ENCODE measurements around the gene PTX4.

PTX4 gene

DNA sequence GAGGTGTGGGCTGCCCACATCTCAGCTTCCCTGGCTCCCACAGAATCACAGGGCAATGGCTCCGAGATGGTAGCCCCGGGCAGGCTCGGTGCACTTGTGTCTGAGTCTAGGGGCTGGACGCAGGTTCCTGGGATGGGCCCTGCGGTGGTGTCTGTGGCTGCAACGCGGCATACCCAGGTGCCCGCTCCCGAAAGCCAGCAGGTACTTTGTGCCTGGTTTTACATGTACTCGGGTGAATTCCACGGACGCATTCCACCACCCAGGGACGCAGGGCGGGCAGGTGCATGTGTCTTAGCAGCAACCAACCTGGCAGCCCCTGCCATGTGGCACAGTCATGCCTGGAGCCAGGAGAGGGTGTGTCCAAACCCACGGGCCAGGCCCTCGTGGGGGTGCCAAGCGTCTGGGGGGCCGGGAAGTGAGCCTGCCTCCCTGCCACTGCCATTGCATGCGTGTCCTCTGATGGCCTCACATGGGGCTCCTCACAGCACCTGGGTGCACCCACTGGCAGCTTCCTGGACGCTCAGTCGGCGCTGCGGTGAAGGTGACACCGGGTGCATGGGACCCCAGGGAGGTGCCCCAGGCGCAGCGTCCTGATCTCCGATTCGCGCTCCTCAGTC lies 40.3 kb upstream of the PTX4 start:
- Mint-ChIP-seq H3K36me3 (ENCODE audit: low read depth) (no peaks in the 10 kb centered on the region), H3K4me3 (no peak overlapping the region), H3K4me1 (ENCODE audit: low read depth) (peaks cover 13% of the 10 kb centered on the region), H3K27me3 (ENCODE audit: low read depth) (no peaks in the 10 kb centered on the region), H3K9me3 (no peaks in the 10 kb centered on the region), H3K27ac (no peak overlapping the region)

DNA sequence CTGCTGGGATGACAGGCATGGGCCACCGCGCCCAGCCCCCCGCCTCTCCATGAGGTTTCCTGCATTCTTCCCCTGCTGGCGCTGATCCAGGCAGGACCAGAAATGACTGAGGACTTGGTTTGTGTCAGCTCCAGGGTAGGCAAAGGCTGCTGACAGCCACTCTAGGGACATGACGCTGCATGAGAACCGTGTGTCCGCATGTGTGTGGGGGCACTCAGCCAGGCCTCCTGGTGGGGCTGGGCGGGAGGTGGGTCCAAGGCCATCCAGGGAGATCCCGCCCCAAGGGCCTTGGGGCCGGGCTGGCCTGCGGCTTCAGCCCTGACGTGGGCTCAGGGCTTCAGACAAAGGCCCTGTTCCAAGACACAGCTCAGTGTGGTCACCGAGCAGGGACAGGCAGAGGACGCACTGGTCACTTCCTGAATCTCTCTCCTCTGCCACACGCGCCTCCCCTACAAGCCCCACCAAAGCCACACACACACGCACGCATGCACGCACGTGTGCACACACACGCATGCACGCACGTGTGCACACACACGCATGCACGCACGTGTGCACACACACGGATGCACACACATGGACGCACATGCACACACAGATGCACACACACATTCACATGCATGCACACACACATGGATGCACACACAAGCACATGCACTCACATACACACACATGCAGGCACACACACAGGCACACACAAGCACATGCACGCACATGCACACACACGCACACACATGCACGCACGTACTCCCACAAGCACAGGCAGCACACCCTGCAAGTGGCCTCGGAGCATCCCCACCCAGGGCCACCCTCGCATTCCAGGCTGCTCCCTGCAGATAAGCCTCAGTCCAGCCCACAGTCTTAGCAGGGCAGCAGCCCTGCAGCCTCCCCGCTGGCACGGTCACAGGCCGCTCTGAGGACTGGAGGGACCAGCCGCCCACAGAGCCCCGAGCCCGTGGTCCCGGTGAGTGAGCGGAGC lies 39.4 kb upstream of the PTX4 start:
- Mint-ChIP-seq H3K4me3 (no peak overlapping the region), H3K27ac (no peak overlapping the region)

DNA sequence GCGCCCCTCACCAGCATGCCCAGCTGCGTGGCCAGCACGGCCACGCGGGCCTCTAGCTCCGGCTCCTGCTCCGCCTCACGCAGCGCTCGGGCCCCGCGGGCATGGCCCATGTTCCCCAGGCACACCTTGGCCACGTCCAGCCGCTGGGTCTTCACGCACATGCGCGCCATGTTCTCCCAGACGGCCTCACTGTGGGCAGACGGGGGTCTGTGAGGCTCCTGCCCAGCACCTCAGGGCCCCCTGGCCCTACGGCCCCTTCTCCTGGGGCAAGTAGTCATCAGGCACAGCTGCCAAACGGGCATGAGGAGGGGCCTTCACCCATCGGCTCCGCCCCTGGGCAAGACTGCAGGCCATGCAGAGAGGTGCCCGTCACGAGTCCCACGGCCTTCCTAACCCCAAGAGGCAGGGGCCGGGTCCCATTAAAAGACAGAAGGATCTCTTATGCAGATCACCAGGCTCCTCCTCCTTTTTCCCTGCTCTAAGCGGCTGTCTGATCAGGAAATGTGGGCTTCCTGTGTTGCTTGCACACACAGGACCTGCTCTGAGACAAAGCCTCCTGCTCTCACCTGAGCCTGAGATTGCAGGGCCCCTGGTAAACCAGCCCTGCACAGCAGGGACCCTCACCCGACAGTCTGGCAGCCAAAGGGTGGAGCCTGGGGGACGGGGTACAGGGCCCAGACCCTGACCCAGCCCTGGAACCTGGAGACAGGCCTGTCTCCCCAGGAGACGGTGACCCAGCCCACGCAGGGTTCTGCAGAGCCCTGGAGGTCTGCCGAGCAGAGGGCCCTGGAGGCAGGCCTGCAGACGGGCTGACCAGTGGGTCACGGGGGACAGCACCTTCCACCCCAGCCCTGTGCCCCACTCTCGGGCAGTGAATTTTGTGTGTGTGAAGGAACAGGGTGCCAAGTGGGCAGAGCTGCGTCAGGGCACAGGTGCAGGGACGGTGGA lies 38.1 kb upstream of the PTX4 start:
- Mint-ChIP-seq H3K27ac (peak overlapping the region; percentile 31), H3K27me3 (ENCODE audit: low read depth) (no peaks in the 10 kb centered on the region), H3K9me3 (no peaks in the 10 kb centered on the region), H3K36me3 (ENCODE audit: low read depth) (no peaks in the 10 kb centered on the region), H3K4me1 (ENCODE audit: low read depth) (peaks cover 9% of the 10 kb centered on the region), H3K4me3 (no peak overlapping the region)

More for the DNA sequence above, 39.4 kb upstream of the PTX4 start:
- no peaks in the 10 kb centered on the region for H3K36me3 Mint-ChIP-seq (ENCODE audit: low read depth)
- H3K4me1 Mint-ChIP-seq (ENCODE audit: low read depth), result peaks cover 9% of the 10 kb centered on the region
- H3K9me3 Mint-ChIP-seq, result no peaks in the 10 kb centered on the region
- H3K27me3 Mint-ChIP-seq (ENCODE audit: low read depth), result no peaks in the 10 kb centered on the region

DNA sequence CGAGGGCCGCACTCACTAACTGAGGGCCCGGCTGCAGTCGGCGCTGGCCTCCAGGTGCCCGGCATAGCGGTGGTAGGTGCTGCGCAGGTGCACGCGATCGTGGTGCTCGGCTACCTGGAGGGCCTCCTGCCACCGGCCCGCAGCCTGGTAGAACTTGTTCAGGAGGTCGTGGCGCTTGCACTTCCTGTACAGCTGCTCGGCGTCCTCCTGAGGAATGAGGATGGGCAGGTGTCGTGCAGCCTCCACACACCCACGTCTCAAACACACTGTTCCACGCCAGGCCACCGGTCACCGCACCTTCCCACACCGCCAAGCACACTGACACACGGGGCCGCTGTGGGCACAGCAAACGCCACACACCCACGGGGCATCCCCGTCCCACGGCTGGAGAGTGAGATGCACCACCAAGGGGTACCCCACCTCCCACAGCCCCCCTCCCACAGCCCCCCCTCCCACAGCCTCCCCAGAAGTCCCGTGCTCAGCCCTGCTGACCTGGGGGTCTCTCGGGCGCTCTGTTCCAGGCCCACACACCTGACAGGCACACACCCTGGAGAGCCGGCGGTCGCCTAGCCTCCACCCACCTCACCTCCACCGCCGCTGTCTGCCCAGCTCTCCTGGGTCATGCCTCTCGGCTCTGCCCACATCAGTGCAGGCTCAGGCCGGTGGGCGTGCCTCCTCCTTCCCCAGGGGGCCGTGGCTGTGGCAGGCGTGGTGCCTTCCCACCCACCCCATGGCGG lies 37.3 kb upstream of the PTX4 start:
- Mint-ChIP-seq H3K4me1 (ENCODE audit: low read depth) (peaks cover 9% of the 10 kb centered on the region), H3K9me3 (no peaks in the 10 kb centered on the region), H3K27ac (no peak overlapping the region), H3K4me3 (no peak overlapping the region), H3K36me3 (ENCODE audit: low read depth) (no peaks in the 10 kb centered on the region), H3K27me3 (ENCODE audit: low read depth) (no peaks in the 10 kb centered on the region)

DNA sequence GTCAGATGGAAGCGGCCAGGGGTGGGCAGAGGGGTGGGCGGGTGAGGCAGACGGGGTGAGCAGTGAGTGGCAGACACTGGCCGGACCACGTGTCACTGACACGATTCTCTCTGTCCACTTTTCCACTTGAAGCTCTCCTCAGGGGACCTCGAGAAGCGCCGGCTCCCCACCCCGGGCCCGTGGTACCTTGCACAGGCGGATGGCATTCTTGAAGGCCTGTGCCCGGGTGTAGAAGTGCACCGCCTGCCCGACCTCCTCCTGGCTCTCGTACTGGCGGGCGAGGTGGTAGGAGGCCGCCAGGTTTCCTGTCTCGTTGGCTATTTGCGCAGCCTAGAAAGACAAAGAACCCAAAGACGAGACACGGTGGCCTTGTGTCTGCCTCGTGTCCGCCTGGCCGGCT lies 35.6 kb upstream of the PTX4 start:
- Mint-ChIP-seq H3K27me3 (ENCODE audit: low read depth) (no peaks in the 10 kb centered on the region), H3K36me3 (ENCODE audit: low read depth) (no peaks in the 10 kb centered on the region), H3K27ac (no peak overlapping the region), H3K4me1 (ENCODE audit: low read depth) (peaks cover 9% of the 10 kb centered on the region), H3K4me3 (no peak overlapping the region), H3K9me3 (no peaks in the 10 kb centered on the region)

DNA sequence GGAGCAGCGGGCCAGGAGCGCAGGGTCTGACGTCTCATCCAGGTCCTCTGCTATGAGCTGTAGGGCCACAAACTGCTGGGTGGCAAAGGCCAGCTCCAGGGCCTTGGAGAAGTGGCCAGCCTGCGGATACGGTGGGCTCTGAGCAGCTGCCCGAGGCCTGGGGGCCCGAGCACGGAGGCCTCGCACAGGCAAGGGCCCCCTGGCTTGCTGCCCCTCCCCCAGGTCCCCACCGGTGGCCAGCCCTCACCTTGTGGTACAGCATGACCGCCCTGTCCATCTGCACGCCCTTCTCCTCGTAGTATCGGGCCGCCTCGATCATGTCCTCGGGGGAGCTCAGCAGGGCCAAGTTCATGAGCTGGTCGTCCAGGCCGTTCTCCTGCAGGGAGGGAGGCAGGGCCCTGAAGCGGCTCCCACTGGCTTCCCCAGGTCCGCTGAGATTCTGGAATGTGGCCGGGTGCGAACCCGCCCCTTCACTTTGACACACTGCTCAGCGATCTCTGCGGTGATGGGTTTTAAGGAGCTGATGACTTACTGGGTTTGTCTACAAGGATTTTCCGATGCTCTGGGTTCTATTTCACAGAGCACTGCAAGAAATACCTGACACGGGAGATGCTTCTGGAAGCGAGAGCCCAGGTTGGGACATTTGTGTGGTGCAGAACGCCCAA lies 35.0 kb upstream of the PTX4 start:
- no peak overlapping the region for H3K27ac Mint-ChIP-seq

DNA sequence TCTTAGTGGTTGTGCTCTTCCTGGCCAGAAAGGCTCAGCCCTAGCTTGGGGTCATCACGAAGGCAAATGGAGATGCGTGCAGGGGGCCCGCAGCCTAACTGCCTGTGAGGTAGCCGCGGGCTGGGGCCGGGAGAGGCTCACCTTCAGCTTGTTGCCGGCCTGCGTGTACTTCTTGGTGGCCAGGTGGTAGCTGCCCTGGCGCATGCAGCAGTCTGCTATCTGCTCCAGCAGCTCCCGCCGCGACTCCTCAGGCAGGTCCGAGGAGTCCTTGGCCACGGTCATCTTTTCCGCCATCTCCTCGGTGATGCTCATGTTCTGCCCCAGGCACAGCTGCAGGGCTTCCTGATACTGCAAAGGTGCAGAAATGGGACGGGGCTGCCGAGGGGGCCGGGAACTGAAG lies 31.7 kb upstream of the PTX4 start:
- Mint-ChIP-seq H3K36me3 (ENCODE audit: low read depth) (no peaks in the 10 kb centered on the region), H3K27me3 (ENCODE audit: low read depth) (no peaks in the 10 kb centered on the region), H3K4me1 (ENCODE audit: low read depth) (peaks cover 1% of the 10 kb centered on the region), H3K9me3 (no peaks in the 10 kb centered on the region), H3K4me3 (no peak overlapping the region), H3K27ac (no peak overlapping the region)

More for the DNA sequence above, 35.0 kb upstream of the PTX4 start:
- Mint-ChIP-seq H3K27me3 (ENCODE audit: low read depth) (no peaks in the 10 kb centered on the region), H3K4me1 (ENCODE audit: low read depth) (peaks cover 9% of the 10 kb centered on the region), H3K4me3 (no peak overlapping the region), H3K36me3 (ENCODE audit: low read depth) (no peaks in the 10 kb centered on the region), H3K9me3 (no peaks in the 10 kb centered on the region)

DNA sequence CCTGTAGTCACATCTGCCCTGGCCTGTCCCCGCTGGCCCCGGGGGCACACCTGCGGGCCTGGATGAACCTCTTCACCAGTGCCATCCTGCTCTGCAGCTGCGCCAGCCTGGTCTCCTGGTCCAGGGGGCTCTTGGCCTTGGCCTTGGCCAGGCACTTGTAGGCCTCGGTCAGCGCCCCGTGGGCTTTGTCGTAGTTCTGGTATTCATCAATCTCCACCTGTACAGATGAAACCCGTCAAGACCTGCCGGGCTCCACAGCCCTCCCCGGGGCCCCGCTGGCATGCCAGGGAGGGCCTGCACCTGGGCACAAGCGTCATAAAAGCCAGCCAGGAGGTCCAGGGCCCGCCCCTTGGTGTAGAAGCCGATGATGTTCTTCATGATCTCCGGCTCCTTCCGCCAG lies 31.1 kb upstream of the PTX4 start:
- H3K9me3 Mint-ChIP-seq, result no peaks in the 10 kb centered on the region
- H3K36me3 Mint-ChIP-seq (ENCODE audit: low read depth), result no peaks in the 10 kb centered on the region
- H3K4me3 Mint-ChIP-seq, result no peak overlapping the region
- H3K27me3 Mint-ChIP-seq (ENCODE audit: low read depth), result no peaks in the 10 kb centered on the region
- peaks cover 1% of the 10 kb centered on the region for H3K4me1 Mint-ChIP-seq (ENCODE audit: low read depth)
- no peak overlapping the region for H3K27ac Mint-ChIP-seq

DNA sequence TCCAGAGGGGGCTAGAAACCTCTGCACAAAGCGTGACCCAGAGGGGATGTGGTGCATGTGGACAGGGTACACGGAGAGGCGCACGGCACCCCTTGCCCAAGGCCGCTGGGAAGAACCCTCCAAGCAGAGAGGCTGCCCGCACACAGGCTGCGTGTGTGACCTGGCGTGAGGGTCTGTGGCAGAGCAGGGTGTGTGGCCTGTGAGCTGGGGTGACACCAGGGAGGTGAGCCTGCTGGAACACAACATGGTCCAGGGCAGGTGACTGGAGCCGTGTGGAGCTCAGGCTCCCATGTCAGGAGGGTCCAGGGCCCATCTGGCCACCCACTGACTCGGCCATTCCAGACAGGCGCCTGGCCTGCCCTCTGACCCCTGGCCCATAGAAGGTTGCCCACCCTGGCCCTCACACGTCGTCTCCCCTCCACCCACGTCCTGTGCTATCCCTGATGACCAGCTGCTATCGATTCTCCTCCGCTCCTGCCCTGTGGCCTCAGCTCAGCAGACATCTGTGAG lies 29.9 kb upstream of the PTX4 start:
- no peaks in the 10 kb centered on the region for H3K36me3 Mint-ChIP-seq (ENCODE audit: low read depth)
- no peaks in the 10 kb centered on the region for H3K27me3 Mint-ChIP-seq (ENCODE audit: low read depth)

DNA sequence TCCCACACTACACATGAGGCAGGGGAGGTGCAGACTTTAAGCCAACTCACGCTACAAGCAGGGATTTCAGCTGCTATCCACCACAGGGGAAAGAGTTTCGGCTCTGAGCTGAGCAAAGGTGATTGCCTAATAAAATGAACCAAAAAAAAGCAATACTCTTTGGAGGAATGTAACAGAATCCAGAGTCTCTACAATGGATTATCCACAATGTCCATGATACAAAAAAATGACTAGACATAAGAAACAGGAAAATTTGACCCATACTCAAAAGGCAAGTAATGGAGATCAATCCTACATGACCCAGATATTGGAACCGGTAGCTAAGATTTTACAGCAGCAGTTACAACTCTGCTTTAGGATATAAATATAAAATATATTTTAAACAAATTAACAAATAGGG lies 25.8 kb upstream of the PTX4 start:
- Mint-ChIP-seq H3K4me3 (no peak overlapping the region), H3K27ac (no peak overlapping the region), H3K9me3 (no peaks in the 10 kb centered on the region)

More for the DNA sequence above, 29.9 kb upstream of the PTX4 start:
- Mint-ChIP-seq H3K4me1 (ENCODE audit: low read depth) (peaks cover 1% of the 10 kb centered on the region), H3K9me3 (no peaks in the 10 kb centered on the region), H3K4me3 (no peak overlapping the region), H3K27ac (no peak overlapping the region)

DNA sequence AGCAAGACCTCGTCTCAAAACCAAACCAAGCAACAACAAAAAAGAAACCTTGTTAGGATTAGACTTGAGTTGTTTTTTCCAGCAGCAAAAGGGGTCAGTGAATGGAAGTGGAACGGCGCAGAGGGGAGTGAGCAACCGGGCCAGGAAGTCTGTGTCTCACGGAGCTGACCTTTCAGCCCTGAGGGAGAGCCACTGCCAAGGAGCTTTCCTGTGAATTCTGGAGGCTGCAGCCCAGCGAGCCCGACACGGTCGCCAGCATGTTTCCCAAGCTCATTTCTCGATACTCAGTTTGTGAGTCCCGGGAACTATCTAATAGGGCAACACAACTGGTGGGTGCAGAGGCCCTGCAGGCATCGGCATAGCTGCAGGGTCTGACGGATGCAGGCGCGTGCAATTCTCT lies 24.0 kb upstream of the PTX4 start:
- Mint-ChIP-seq H3K9me3 (no peaks in the 10 kb centered on the region), H3K27me3 (ENCODE audit: low read depth) (no peaks in the 10 kb centered on the region), H3K4me1 (ENCODE audit: low read depth) (peaks cover 1% of the 10 kb centered on the region), H3K36me3 (ENCODE audit: low read depth) (peaks cover 8% of the 10 kb centered on the region), H3K4me3 (no peak overlapping the region), H3K27ac (no peak overlapping the region)

More for the DNA sequence above, 25.8 kb upstream of the PTX4 start:
- Mint-ChIP-seq H3K36me3 (ENCODE audit: low read depth) (peaks cover 8% of the 10 kb centered on the region), H3K27me3 (ENCODE audit: low read depth) (no peaks in the 10 kb centered on the region), H3K4me1 (ENCODE audit: low read depth) (peaks cover 1% of the 10 kb centered on the region)

DNA sequence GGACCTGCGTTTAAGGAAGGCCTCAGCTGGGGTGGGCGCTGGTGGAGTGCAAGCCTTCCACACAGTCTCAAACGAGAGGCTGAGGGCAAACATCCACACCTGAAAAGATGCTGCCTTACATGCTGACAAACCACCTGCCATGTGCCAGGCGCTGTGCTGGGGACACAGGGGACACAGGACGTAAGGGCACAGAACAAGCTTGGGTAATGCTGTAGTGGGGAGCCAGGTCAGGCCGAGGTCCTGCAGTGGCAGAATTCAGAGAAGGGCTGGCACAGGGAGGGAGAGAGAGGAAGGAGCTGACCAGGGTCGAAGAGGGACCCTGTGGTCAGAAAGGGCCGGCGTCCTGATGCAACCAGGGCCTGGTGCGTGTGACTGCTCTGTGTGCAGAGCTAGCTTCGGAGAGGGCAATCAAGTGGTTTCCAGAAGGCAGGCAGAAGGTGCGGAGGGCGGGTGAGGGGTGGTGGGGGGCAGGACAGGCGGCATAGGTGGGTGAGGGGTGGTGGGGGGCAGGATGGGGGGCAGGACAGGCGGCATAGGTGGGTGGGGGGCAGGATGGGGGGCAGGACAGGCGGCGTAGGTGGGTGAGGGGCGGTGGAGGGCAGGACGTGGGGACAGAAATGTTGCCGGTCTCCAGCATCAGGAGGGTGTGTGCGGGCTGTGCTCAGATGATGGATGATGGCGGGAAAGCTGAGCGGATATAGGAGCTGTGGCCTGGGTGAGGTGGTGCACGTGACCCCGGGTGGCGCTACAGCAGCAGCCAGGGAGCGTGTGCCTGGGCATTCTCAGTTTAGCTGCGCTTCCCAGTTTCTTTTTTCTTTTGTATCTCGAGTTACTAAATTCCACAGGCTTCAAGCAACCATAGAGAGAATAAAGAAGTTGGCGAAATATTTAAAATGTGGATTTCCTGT lies 23.2 kb upstream of the PTX4 start:
- H3K9me3 Mint-ChIP-seq, result no peaks in the 10 kb centered on the region
- H3K27me3 Mint-ChIP-seq (ENCODE audit: low read depth), result no peaks in the 10 kb centered on the region
- H3K36me3 Mint-ChIP-seq (ENCODE audit: low read depth), result peaks cover 10% of the 10 kb centered on the region
- H3K4me3 Mint-ChIP-seq, result no peak overlapping the region
- peaks cover 1% of the 10 kb centered on the region for H3K4me1 Mint-ChIP-seq (ENCODE audit: low read depth)
- peak overlapping the region; percentile 64 for H3K27ac Mint-ChIP-seq
